HFFc6 (cell line): ENCODE data around the gene MYO18B. TPM values are rescaled to one million over a fixed set of nuclear protein-coding genes. Genes with fewer than 3 reads are reported as not detected.

Experiments used
- DNase-seq: peaks from one replicate; pipeline ENCODE4 v3.0.0-alpha.2; 2018
- H3K27ac Mint-ChIP-seq: 2 replicates; pipeline ENCODE4 v1.8.0; 2020; ENCODE audit warnings: mild to moderate bottlenecking, mixed read lengths
- H3K27me3 Mint-ChIP-seq: 2 replicates; pipeline ENCODE4 v1.8.0; 2021; ENCODE audit warnings: mild to moderate bottlenecking, moderate library complexity, mixed read lengths; ENCODE audit not compliant: insufficient read depth
- H3K36me3 Mint-ChIP-seq: 2 replicates; pipeline ENCODE4 v1.8.0; 2021; ENCODE audit warnings: low read depth, mixed read lengths
- H3K4me1 Mint-ChIP-seq: 2 replicates; pipeline ENCODE4 v1.8.0; 2020; ENCODE audit warnings: low read depth, mixed read lengths
- H3K4me3 Mint-ChIP-seq: 2 replicates; pipeline ENCODE4 v1.8.0; 2020; ENCODE audit warnings: mild to moderate bottlenecking, moderate library complexity, mixed read lengths
- H3K9me3 Mint-ChIP-seq: 2 replicates; pipeline ENCODE4 v1.8.0; 2020; ENCODE audit warnings: mild to moderate bottlenecking, mixed read lengths
- total RNA-seq, 6 experiments: library from RNA; stranded (reverse); fragmentation: NEBNext Ultra II Directional; extraction: Animal tissue kit (Norgen Biotek cat#: 25700); gene quantifications; 2 replicates in 1 of 6; 3 replicates in 5 of 6; pipeline ENCODE4 v1.2.3, GENCODE V29; 2021
- TF ChIP-seq, protein P1 (sequence below): fragments of 200-600 bp; sonication (generic); IDR thresholded peaks from 2 replicates; pipeline ENCODE4 v1.5.0; 2021; ENCODE audit warnings: antibody characterized with exemption, mild to moderate bottlenecking

Gene MYO18B
- total RNA-seq, 6 experiments from 2014 or later: 0.02 TPM; not detected in 5

GRCh38 chr22:25695146-25695545 is 46.8 kb upstream of the MYO18B start:
- H3K36me3 Mint-ChIP-seq: no peaks in the 10 kb centered on the region
- peaks cover 33% of the 10 kb centered on the region; the same call in 1 of the 2 replicates for H3K9me3 Mint-ChIP-seq
- H3K27ac Mint-ChIP-seq: no peak overlapping the region
- DNase-seq: no peak
- TF ChIP-seq, protein P1, sequence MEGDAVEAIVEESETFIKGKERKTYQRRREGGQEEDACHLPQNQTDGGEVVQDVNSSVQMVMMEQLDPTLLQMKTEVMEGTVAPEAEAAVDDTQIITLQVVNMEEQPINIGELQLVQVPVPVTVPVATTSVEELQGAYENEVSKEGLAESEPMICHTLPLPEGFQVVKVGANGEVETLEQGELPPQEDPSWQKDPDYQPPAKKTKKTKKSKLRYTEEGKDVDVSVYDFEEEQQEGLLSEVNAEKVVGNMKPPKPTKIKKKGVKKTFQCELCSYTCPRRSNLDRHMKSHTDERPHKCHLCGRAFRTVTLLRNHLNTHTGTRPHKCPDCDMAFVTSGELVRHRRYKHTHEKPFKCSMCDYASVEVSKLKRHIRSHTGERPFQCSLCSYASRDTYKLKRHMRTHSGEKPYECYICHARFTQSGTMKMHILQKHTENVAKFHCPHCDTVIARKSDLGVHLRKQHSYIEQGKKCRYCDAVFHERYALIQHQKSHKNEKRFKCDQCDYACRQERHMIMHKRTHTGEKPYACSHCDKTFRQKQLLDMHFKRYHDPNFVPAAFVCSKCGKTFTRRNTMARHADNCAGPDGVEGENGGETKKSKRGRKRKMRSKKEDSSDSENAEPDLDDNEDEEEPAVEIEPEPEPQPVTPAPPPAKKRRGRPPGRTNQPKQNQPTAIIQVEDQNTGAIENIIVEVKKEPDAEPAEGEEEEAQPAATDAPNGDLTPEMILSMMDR: no peak
- H3K4me3 Mint-ChIP-seq: no peak overlapping the region
- H3K4me1 Mint-ChIP-seq: no peaks in the 10 kb centered on the region
- peaks cover 9% of the 10 kb centered on the region for H3K27me3 Mint-ChIP-seq

GRCh38 chr22:25696763-25697162 is 45.2 kb upstream of the MYO18B start:
- peaks cover 7% of the 10 kb centered on the region for H3K27me3 Mint-ChIP-seq
- H3K27ac Mint-ChIP-seq: no peak overlapping the region
- no peak for DNase-seq
- H3K36me3 Mint-ChIP-seq: no peaks in the 10 kb centered on the region
- TF ChIP-seq, protein P1: no peak
- no peak overlapping the region for H3K4me3 Mint-ChIP-seq
- H3K9me3 Mint-ChIP-seq: peaks cover 34% of the 10 kb centered on the region; the same call in 1 of the 2 replicates
- no peaks in the 10 kb centered on the region for H3K4me1 Mint-ChIP-seq

- H3K4me1 Mint-ChIP-seq: no peaks in the 10 kb centered on the region
- peaks cover 7% of the 10 kb centered on the region for H3K27me3 Mint-ChIP-seq
These were observed 44.8 kb upstream of the MYO18B start for GRCh38 chr22:25697181-25697664.

DNA sequence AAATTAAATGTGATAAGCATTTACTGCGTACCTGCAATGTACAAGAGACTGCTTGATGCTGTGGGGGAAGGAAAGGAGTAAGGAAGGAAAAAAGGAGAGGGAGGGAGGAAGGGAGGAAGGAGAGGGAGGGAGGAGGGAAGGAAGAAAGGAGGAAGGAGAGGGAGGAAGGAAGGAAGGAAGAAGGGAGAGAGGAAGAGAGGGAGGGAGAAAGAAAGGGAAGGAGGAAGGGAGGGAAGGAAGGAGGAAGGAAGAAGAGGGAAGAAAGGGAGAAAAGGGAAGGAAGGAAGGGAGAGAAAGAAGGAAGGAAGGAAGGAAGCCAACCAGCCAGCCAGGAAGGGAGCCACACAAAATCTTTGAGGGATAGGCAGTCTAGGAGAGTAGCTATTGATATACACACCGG is 44.0 kb upstream of the MYO18B start:
- no peaks in the 10 kb centered on the region for H3K36me3 Mint-ChIP-seq
- no peak overlapping the region for H3K4me3 Mint-ChIP-seq
- DNase-seq: no peak
- peaks cover 7% of the 10 kb centered on the region for H3K27me3 Mint-ChIP-seq
- H3K4me1 Mint-ChIP-seq: no peaks in the 10 kb centered on the region
- H3K9me3 Mint-ChIP-seq: peaks cover 27% of the 10 kb centered on the region; the same call in 1 of the 2 replicates
- H3K27ac Mint-ChIP-seq: no peak overlapping the region
- TF ChIP-seq, protein P1: no peak

More at GRCh38 chr22:25697181-25697664, 44.8 kb upstream of the MYO18B start:
- TF ChIP-seq, protein P1: no peak
- no peak for DNase-seq
- no peaks in the 10 kb centered on the region for H3K36me3 Mint-ChIP-seq
- no peak overlapping the region for H3K27ac Mint-ChIP-seq
- H3K9me3 Mint-ChIP-seq: peaks cover 34% of the 10 kb centered on the region; the same call in 1 of the 2 replicates
- no peak overlapping the region for H3K4me3 Mint-ChIP-seq

DNA sequence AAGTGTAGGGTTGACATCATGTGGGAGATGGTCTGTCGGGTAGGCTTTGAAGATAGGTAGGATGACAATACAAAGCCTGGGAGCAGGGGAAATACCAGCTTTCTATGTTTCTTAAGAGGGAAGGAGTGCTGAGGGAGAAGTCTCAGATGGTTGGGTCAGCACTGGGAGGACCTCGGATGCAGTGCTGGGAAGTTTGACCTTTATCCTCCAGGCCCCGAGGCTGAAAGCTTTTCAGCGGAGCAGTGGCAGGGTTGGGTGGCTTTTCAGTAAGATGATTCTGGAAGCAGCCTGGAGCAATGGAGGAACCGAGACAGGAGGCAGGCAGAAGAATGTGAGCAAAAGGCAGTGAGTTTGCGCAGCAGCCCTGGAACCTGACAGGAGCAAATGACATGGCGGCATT is 43.5 kb upstream of the MYO18B start:
- Mint-ChIP-seq H3K4me3 (no peak overlapping the region), H3K36me3 (no peaks in the 10 kb centered on the region), H3K27ac (no peak overlapping the region), H3K27me3 (peaks cover 7% of the 10 kb centered on the region), H3K9me3 (peaks cover 27% of the 10 kb centered on the region; the same call in 1 of the 2 replicates), H3K4me1 (no peaks in the 10 kb centered on the region)
- DNase-seq: no peak
- TF ChIP-seq, protein P1: no peak

- H3K36me3 Mint-ChIP-seq: no peaks in the 10 kb centered on the region
- no peak overlapping the region for H3K27ac Mint-ChIP-seq
- no peak for DNase-seq
- TF ChIP-seq, protein P1: no peak
- H3K4me3 Mint-ChIP-seq: no peak overlapping the region
- peaks cover 27% of the 10 kb centered on the region; the same call in 1 of the 2 replicates for H3K9me3 Mint-ChIP-seq
- H3K4me1 Mint-ChIP-seq: no peaks in the 10 kb centered on the region
- H3K27me3 Mint-ChIP-seq: peaks cover 7% of the 10 kb centered on the region
These were observed 43.0 kb upstream of the MYO18B start for GRCh38 chr22:25698978-25699377.
